ENCODE measurements around the gene TNRC6C.
"Not testable (repeated sequence)": the region's sequence is repeated elsewhere in the genome, so short reads cannot be mapped to it uniquely, and the experiment has no call there.

The TNRC6C gene

DNA sequence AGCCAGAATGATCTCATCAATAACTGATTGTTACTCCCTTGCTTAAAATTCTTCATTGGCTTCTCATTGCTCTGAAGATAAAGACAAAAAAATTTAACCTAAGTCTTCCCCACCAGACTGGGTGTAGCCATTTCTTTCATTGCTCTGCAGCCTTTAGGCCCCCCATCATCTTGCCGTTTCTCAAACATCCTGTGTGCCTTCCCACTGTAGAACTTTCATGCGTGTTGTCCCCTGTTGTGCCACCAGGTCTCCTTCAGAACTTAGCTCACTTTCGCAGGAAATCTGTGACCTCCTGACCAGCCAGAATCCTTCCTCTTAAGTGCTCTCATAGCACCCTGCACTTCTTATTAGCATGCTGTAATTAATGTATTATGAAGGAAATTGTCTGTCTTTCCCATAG, 31.8 kb downstream of the TNRC6C start:
- H3K36me3 ChIP-seq (ENCODE audit: insufficient read depth, low read length), result peaks cover 8% of the 10 kb centered on the region; the same call in 1 of the 2 replicates
- H3K9ac ChIP-seq (ENCODE audit: low read depth, low read length), result no peak overlapping the region
- TF ChIP-seq, protein P1, sequence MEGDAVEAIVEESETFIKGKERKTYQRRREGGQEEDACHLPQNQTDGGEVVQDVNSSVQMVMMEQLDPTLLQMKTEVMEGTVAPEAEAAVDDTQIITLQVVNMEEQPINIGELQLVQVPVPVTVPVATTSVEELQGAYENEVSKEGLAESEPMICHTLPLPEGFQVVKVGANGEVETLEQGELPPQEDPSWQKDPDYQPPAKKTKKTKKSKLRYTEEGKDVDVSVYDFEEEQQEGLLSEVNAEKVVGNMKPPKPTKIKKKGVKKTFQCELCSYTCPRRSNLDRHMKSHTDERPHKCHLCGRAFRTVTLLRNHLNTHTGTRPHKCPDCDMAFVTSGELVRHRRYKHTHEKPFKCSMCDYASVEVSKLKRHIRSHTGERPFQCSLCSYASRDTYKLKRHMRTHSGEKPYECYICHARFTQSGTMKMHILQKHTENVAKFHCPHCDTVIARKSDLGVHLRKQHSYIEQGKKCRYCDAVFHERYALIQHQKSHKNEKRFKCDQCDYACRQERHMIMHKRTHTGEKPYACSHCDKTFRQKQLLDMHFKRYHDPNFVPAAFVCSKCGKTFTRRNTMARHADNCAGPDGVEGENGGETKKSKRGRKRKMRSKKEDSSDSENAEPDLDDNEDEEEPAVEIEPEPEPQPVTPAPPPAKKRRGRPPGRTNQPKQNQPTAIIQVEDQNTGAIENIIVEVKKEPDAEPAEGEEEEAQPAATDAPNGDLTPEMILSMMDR (IDR thresholded peaks at IDR 0.05; ENCODE audit: borderline replicate concordance, extremely low read depth, low read length, poor library complexity, severe bottlenecking), result no peak
- no peak for TF ChIP-seq EZH2 (IDR thresholded peaks at IDR 0.05; ENCODE audit: borderline replicate concordance, low read depth, low read length, severe bottlenecking)
- no peak overlapping the region for H3K27ac ChIP-seq (ENCODE audit: low read length)
- ATAC-seq (ENCODE audit: insufficient read depth, low read depth) (no peak), DNase-seq (no peak)
- H3K79me2 ChIP-seq (ENCODE audit: insufficient read depth, low read length), result peaks cover 94% of the 10 kb centered on the region
- no peak overlapping the region for H3K4me3 ChIP-seq (ENCODE audit: low read depth in 1 of 2, low read length in 2 of 2)
- H3K4me2 ChIP-seq (ENCODE audit: insufficient read depth, low read length), result no peak overlapping the region
- no peaks in the 10 kb centered on the region for H3K4me1 ChIP-seq (ENCODE audit: insufficient read depth, low read length)
- H2AFZ ChIP-seq (ENCODE audit: low read depth, low read length), result no peak overlapping the region
- no peaks in the 10 kb centered on the region for H3K9me3 ChIP-seq (ENCODE audit: insufficient read depth, low read length, severe bottlenecking)
- H3K27me3 ChIP-seq (ENCODE audit: insufficient read depth, low read length, poor library complexity), result no peaks in the 10 kb centered on the region
- peaks cover 41% of the 10 kb centered on the region for H4K20me1 ChIP-seq (ENCODE audit: insufficient read depth, low read length)

DNA sequence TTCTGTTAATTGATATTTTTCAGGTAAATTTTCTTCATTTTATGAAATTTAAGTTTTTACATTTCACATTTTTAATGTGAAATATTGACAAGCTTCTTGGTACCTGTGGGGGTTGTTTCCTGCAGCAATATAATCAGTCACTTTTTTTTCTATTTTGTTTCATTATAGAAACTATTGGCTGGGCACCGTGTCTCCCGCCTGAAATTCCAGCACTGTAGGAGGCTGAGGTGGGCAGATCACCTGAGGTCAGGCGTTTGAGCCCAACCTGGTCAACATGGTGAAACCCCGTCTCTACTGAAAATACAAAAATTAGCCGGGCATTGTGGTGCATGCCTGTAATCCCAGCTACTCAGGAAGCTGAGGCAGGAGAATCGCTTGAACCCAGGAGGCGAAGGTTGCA, 35.2 kb downstream of the TNRC6C start:
- not testable (repeated sequence) for H3K27ac ChIP-seq (ENCODE audit: low read length); H3K9ac ChIP-seq (ENCODE audit: low read depth, low read length); H3K4me2 ChIP-seq (ENCODE audit: insufficient read depth, low read length); H3K27me3 ChIP-seq (ENCODE audit: insufficient read depth, low read length, poor library complexity); ATAC-seq (ENCODE audit: insufficient read depth, low read depth); H3K4me3 ChIP-seq (ENCODE audit: low read depth in 1 of 2, low read length in 2 of 2); H3K4me1 ChIP-seq (ENCODE audit: insufficient read depth, low read length); H3K9me3 ChIP-seq (ENCODE audit: insufficient read depth, low read length, severe bottlenecking); H2AFZ ChIP-seq (ENCODE audit: low read depth, low read length); H3K36me3 ChIP-seq (ENCODE audit: insufficient read depth, low read length); DNase-seq
- peaks cover 93% of the 10 kb centered on the region for H3K79me2 ChIP-seq (ENCODE audit: insufficient read depth, low read length)
- peaks cover 48% of the 10 kb centered on the region for H4K20me1 ChIP-seq (ENCODE audit: insufficient read depth, low read length)

DNA sequence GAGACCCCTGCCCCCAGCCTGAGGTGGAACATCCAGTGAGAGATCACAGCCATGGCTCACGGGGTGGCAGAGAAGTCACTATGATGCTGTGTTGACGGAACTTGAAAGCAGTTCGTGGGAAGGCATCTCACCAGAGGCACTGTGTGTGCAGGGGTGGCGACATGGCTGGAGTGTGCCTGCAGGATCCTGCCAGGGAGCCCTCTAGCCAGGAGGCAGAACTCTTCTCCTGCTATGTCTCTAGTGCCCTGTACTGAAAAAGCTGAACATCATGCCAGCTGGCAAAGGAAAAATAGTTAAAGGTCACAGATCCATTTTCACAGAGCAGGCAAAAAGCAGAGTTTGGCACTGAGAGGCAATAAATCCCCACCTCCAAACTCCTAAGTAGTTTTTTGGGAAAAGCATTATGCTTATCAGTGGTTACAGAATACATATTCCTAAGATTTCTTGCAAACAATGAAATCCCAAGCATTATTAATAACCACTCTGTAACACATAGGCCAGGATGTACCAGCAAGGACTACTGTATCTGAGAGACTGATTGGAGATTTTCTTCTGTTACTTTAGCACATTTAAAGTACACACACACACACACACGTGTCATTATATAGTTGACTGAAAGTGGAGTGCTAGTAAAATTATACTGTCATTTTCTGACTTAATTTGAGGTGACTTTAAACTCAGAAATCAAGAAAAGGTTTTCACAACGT, 36.8 kb downstream of the TNRC6C start:
- DNase-seq (no peak), ATAC-seq (ENCODE audit: insufficient read depth, low read depth) (no peak; the same call in 2 of the 3 replicates)
- Histone ChIP-seq H3K4me2 (ENCODE audit: insufficient read depth, low read length) (no peak overlapping the region), H3K27me3 (ENCODE audit: insufficient read depth, low read length, poor library complexity) (no peaks in the 10 kb centered on the region), H4K20me1 (ENCODE audit: insufficient read depth, low read length) (peaks cover 50% of the 10 kb centered on the region), H3K79me2 (ENCODE audit: insufficient read depth, low read length) (peaks cover 93% of the 10 kb centered on the region), H3K4me3 (ENCODE audit: low read depth in 1 of 2, low read length in 2 of 2) (no peak overlapping the region), H3K9ac (ENCODE audit: low read depth, low read length) (no peak overlapping the region), H3K36me3 (ENCODE audit: insufficient read depth, low read length) (peaks cover 20% of the 10 kb centered on the region), H3K27ac (ENCODE audit: low read length) (no peak overlapping the region), H2AFZ (ENCODE audit: low read depth, low read length) (no peak overlapping the region), H3K4me1 (ENCODE audit: insufficient read depth, low read length) (no peaks in the 10 kb centered on the region), H3K9me3 (ENCODE audit: insufficient read depth, low read length, severe bottlenecking) (no peaks in the 10 kb centered on the region)
- TF ChIP-seq, protein P1 (IDR thresholded peaks at IDR 0.05; ENCODE audit: borderline replicate concordance, extremely low read depth, low read length, poor library complexity, severe bottlenecking), result no peak
- TF ChIP-seq EZH2 (IDR thresholded peaks at IDR 0.05; ENCODE audit: borderline replicate concordance, low read depth, low read length, severe bottlenecking), result no peak

DNA sequence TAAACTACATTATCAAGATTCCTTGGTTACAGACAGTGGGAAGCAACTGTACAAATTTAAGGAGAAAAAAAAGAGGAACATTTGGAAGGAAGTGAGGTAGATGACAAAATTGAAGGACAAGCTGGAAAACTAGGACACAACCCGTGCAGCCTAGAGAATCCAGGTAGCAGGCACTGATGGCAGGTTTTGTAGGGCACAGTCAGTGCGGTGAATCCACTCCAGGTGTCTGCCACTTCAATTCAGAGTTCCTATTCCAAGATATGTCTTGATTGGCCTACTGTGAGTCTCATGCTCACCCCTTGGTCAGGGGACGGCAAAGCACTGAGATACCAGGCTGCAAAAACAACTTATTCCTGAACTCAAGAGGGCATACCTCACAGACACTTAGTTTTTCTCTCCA, 37.8 kb downstream of the TNRC6C start:
- H3K4me2 ChIP-seq (ENCODE audit: insufficient read depth, low read length), result no peak overlapping the region
- ATAC-seq (ENCODE audit: insufficient read depth, low read depth) (no peak), DNase-seq (no peak)
- peaks cover 20% of the 10 kb centered on the region for H3K36me3 ChIP-seq (ENCODE audit: insufficient read depth, low read length)
- no peaks in the 10 kb centered on the region for H3K27me3 ChIP-seq (ENCODE audit: insufficient read depth, low read length, poor library complexity)
- H3K4me1 ChIP-seq (ENCODE audit: insufficient read depth, low read length), result no peaks in the 10 kb centered on the region
- no peak overlapping the region for H3K9ac ChIP-seq (ENCODE audit: low read depth, low read length)
- no peak overlapping the region for H2AFZ ChIP-seq (ENCODE audit: low read depth, low read length)
- H3K9me3 ChIP-seq (ENCODE audit: insufficient read depth, low read length, severe bottlenecking), result no peaks in the 10 kb centered on the region
- no peak for TF ChIP-seq EZH2 (IDR thresholded peaks at IDR 0.05; ENCODE audit: borderline replicate concordance, low read depth, low read length, severe bottlenecking)
- TF ChIP-seq, protein P1 (IDR thresholded peaks at IDR 0.05; ENCODE audit: borderline replicate concordance, extremely low read depth, low read length, poor library complexity, severe bottlenecking), result no peak
- no peak overlapping the region for H3K4me3 ChIP-seq (ENCODE audit: low read depth in 1 of 2, low read length in 2 of 2)
- H3K79me2 ChIP-seq (ENCODE audit: insufficient read depth, low read length), result peaks cover 93% of the 10 kb centered on the region
- H4K20me1 ChIP-seq (ENCODE audit: insufficient read depth, low read length), result peaks cover 43% of the 10 kb centered on the region
- no peak overlapping the region for H3K27ac ChIP-seq (ENCODE audit: low read length)
